Measurements from ENCODE around the gene TRIM72.
"Not testable (repeated sequence)": the region's sequence is repeated elsewhere in the genome, so short reads cannot be mapped to it uniquely, and the experiment has no call there.

The TRIM72 gene

GRCh38 chr16:31191697-31192428, 22.1 kb upstream of the TRIM72 start:
- no peak for FAIRE-seq

GRCh38 chr16:31192856-31193642, 20.9 kb upstream of the TRIM72 start:
- no peak for FAIRE-seq

- FAIRE-seq, result no peak
Observed at GRCh38 chr16:31193874-31194273, 20.0 kb upstream of the TRIM72 start.

- no peak for FAIRE-seq
Observed at GRCh38 chr16:31194898-31195297, 19.0 kb upstream of the TRIM72 start.

GRCh38 chr16:31195861-31196260, 18.1 kb upstream of the TRIM72 start:
- not testable (repeated sequence) for FAIRE-seq

GRCh38 chr16:31196324-31197088, 17.4 kb upstream of the TRIM72 start:
- FAIRE-seq, result no peak

- FAIRE-seq, result no peak
Observed at GRCh38 chr16:31198207-31198882, 15.6 kb upstream of the TRIM72 start.

GRCh38 chr16:31199430-31200041, 14.4 kb upstream of the TRIM72 start:
- FAIRE-seq, result no peak

GRCh38 chr16:31200111-31200510, 13.8 kb upstream of the TRIM72 start:
- FAIRE-seq, result not testable (repeated sequence)

GRCh38 chr16:31200821-31201568, 12.9 kb upstream of the TRIM72 start:
- FAIRE-seq, result no peak

- FAIRE-seq, result no peak
Observed at GRCh38 chr16:31201582-31202413, 12.1 kb upstream of the TRIM72 start.

- FAIRE-seq, result no peak
Observed at GRCh38 chr16:31202414-31203375, 11.2 kb upstream of the TRIM72 start, which contains the start of gene PYCARD. Gene PYCARD (minus strand): TSS chr16:31202760. CDS start chr16:31202690, 70 bp downstream.

- no peak for FAIRE-seq
Observed at GRCh38 chr16:31204871-31205666, 8.8 kb upstream of the TRIM72 start.

- FAIRE-seq, result no peak
Observed at GRCh38 chr16:31206776-31207175, 7.1 kb upstream of the TRIM72 start.

- no peak for FAIRE-seq
Observed at GRCh38 chr16:31213342-31213741, 577 bp upstream of the TRIM72 start.

GRCh38 chr16:31214708-31215286, 878 bp downstream of the TRIM72 start:
- FAIRE-seq, result no peak

GRCh38 chr16:31215287-31216162, 1.6 kb downstream of the TRIM72 start:
- FAIRE-seq, result no peak

All from endometrium (tissue), 2 donors.